Loucy (cell line): ENCODE results near the gene ENTREP3.

Experiments
- H2AFZ ChIP-seq: fragments of 200-600 bp; sonication (generic); 2 replicates; pipeline ENCODE4 v1.6.0; 2016; ENCODE audit warnings: antibody characterized with exemption, mild to moderate bottlenecking, low read length, moderate library complexity
- H3F3A ChIP-seq: fragments of 200-600 bp; 2 replicates; pipeline ENCODE4 v1.6.0; 2016; ENCODE audit warnings: antibody characterized with exemption, low read depth, mild to moderate bottlenecking
- H3K27me3 ChIP-seq: fragments of 200-600 bp; sonication (generic); 2 replicates; pipeline ENCODE4 v1.6.1; 2014; ENCODE audit warnings: low read length, mild to moderate bottlenecking; ENCODE audit not compliant: insufficient read depth, poor library complexity, severe bottlenecking
- H3K36me3 ChIP-seq: fragments of 200-600 bp; sonication (generic); 2 replicates; pipeline ENCODE4 v1.6.1; 2016; ENCODE audit warnings: low read length; ENCODE audit not compliant: insufficient read depth
- H3K4me1 ChIP-seq: fragments of 200-600 bp; sonication (generic); 2 replicates; pipeline ENCODE4 v1.5.1; 2014; ENCODE audit warnings: low read length, mild to moderate bottlenecking; ENCODE audit not compliant: insufficient read depth, poor library complexity, severe bottlenecking
- H3K4me2 ChIP-seq: fragments of 200-600 bp; sonication (generic); 2 replicates; pipeline ENCODE4 v1.6.0; 2014; ENCODE audit warnings: antibody characterized with exemption, low read length, low read depth, mild to moderate bottlenecking; ENCODE audit not compliant: poor library complexity, severe bottlenecking
- H3K4me3 ChIP-seq: fragments of 200-600 bp; sonication (generic); 2 replicates; pipeline ENCODE4 v1.5.1; 2014; ENCODE audit warnings: low read length, mild to moderate bottlenecking, mixed read lengths; ENCODE audit not compliant: poor library complexity, severe bottlenecking
- H3K79me2 ChIP-seq: fragments of 200-600 bp; sonication (generic); 2 replicates; pipeline ENCODE4 v1.6.1; 2014; ENCODE audit warnings: low read length; ENCODE audit not compliant: insufficient read depth
- H3K9ac ChIP-seq: fragments of 200-600 bp; sonication (generic); 2 replicates; pipeline ENCODE4 v1.6.0; 2014; ENCODE audit warnings: mild to moderate bottlenecking, low read depth, low read length, moderate library complexity; ENCODE audit not compliant: poor library complexity, severe bottlenecking
- H3K9me2 ChIP-seq: fragments of 200-600 bp; sonication (generic); replicated peaks from 2 replicates; pipeline ENCODE4 v1.6.1; 2016; ENCODE audit warnings: low read depth, low read length, mixed read lengths
- H3K9me3 ChIP-seq: fragments of 200-600 bp; sonication (generic); 2 replicates; pipeline ENCODE4 v1.6.1; 2014; ENCODE audit warnings: mild to moderate bottlenecking, antibody characterized with exemption, low read length, low read depth; ENCODE audit not compliant: insufficient read depth
- H4K20me1 ChIP-seq: fragments of 200-600 bp; sonication (generic); 2 replicates; pipeline ENCODE4 v1.6.0; 2014; ENCODE audit warnings: antibody characterized with exemption, low read length, mild to moderate bottlenecking; ENCODE audit not compliant: insufficient read depth, poor library complexity, severe bottlenecking
- EZH2phosphoT487 ChIP-seq: fragments of 200-600 bp; IDR thresholded peaks from 2 replicates; pipeline ENCODE4 v1.6.1; 2018; ENCODE audit warnings: antibody characterized with exemption, mild to moderate bottlenecking, moderate library complexity, borderline replicate concordance
- TF ChIP-seq, protein P1 (sequence below): fragments of 200-600 bp; sonication (generic); conservative IDR thresholded peaks from 2 replicates; pipeline ENCODE4 v1.5.1; 2014; ENCODE audit warnings: mild to moderate bottlenecking, antibody characterized with exemption, low read length

The ENTREP3 gene

DNA sequence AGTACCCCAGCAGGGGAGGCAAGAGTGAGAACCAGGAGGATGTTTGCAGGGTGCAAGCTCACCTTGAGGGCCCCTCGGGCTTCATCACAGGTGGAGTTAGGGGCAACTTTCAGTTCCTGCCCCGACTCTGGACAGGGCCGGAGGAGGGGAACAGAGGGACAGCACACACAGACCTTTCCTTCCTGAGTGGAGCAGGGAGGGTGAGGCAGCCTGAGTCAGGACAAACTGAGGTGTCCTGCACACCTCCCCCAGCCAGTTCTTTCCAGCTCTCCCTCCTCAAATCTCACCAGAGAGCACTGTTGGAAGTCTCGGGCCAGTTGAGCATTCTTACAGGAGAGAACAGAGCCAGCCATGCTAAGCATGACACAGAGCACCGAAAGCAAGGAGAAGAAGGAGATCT lies 1.5 kb downstream of the ENTREP3 start:
- Histone ChIP-seq H2AFZ (no peak overlapping the region), H4K20me1 (no peaks in the 10 kb centered on the region), H3K9ac (peak overlapping the region; percentile 77), H3K9me3 (no peaks in the 10 kb centered on the region), H3K36me3 (peaks cover 3% of the 10 kb centered on the region; the same call in 1 of the 2 replicates), H3K4me2 (peak overlapping the region; percentile 85), H3K4me1 (peaks cover 26% of the 10 kb centered on the region), H3F3A (no peaks in the 10 kb centered on the region; the same call in 1 of the 2 replicates), H3K4me3 (peak overlapping the region; percentile 79), H3K9me2 (no peaks in the 10 kb centered on the region), H3K27me3 (no peaks in the 10 kb centered on the region), H3K79me2 (peaks cover 9% of the 10 kb centered on the region; the same call in 1 of the 2 replicates)
- no peak for TF ChIP-seq EZH2phosphoT487
- TF ChIP-seq, protein P1, sequence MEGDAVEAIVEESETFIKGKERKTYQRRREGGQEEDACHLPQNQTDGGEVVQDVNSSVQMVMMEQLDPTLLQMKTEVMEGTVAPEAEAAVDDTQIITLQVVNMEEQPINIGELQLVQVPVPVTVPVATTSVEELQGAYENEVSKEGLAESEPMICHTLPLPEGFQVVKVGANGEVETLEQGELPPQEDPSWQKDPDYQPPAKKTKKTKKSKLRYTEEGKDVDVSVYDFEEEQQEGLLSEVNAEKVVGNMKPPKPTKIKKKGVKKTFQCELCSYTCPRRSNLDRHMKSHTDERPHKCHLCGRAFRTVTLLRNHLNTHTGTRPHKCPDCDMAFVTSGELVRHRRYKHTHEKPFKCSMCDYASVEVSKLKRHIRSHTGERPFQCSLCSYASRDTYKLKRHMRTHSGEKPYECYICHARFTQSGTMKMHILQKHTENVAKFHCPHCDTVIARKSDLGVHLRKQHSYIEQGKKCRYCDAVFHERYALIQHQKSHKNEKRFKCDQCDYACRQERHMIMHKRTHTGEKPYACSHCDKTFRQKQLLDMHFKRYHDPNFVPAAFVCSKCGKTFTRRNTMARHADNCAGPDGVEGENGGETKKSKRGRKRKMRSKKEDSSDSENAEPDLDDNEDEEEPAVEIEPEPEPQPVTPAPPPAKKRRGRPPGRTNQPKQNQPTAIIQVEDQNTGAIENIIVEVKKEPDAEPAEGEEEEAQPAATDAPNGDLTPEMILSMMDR: no peak

DNA sequence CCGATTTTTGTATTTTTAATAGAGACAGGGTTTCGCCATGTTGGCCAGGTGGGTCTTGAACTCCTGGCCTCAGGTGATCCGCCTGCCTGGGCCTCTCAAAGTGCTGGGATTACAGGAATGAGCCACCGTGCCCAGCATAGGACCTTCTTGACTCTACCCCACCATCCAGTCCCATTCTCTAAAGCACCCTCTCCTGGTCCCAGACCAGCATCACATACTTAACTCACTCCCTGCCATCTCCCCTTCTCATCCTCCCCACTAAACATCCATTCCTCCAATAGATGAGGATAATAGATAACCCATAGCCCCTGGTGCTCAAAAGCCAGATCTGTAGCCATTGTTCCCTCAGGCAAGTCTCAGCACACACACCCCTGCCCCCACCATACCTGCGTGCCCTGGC lies 2.1 kb downstream of the ENTREP3 start:
- Histone ChIP-seq H3K36me3 (no peaks in the 10 kb centered on the region), H3F3A (no peaks in the 10 kb centered on the region; the same call in 1 of the 2 replicates), H3K27me3 (no peaks in the 10 kb centered on the region), H3K4me1 (peaks cover 26% of the 10 kb centered on the region), H3K4me2 (peak overlapping the region; percentile 85), H4K20me1 (no peaks in the 10 kb centered on the region), H3K79me2 (peaks cover 9% of the 10 kb centered on the region; the same call in 1 of the 2 replicates), H3K4me3 (peak overlapping the region; percentile 79), H2AFZ (no peak overlapping the region), H3K9me2 (no peaks in the 10 kb centered on the region), H3K9me3 (no peaks in the 10 kb centered on the region), H3K9ac (peak overlapping the region; percentile 77)
- no peak for TF ChIP-seq EZH2phosphoT487
- TF ChIP-seq, protein P1: peak; percentile 41; the same call in 1 of the 2 replicates

DNA sequence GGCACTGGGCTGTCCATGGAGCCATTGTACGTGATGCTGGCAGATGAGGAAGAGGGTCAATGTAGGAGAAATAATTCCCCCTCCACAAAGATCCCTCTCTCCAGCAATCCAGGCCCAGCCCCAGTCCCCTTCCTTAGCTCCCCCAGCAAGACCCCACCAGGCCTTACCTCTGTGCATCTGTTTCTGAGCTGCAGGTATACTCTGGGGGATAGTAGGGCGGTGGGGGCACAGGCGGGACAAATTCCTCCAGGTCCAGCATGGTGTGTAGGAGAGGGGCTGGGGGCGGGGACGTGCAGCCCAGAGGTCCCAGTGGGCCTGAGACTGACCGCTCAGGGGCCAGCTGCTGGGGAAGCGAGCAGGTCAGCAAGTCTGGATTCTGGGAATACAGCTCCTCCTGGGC lies 3.7 kb downstream of the ENTREP3 start:
- no peaks in the 10 kb centered on the region for H3K27me3 ChIP-seq
- H4K20me1 ChIP-seq: no peaks in the 10 kb centered on the region
- TF ChIP-seq EZH2phosphoT487: no peak
- TF ChIP-seq, protein P1: no peak
- no peaks in the 10 kb centered on the region for H3K36me3 ChIP-seq
- H2AFZ ChIP-seq: no peak overlapping the region
- H3K9me2 ChIP-seq: no peaks in the 10 kb centered on the region
- H3K79me2 ChIP-seq: peaks cover 9% of the 10 kb centered on the region; the same call in 1 of the 2 replicates
- H3K9ac ChIP-seq: peak overlapping the region; percentile 55
- H3K4me2 ChIP-seq: peak overlapping the region; percentile 76
- H3K4me3 ChIP-seq: no peak overlapping the region
- H3K9me3 ChIP-seq: no peaks in the 10 kb centered on the region
- no peaks in the 10 kb centered on the region; the same call in 1 of the 2 replicates for H3F3A ChIP-seq
- peaks cover 26% of the 10 kb centered on the region for H3K4me1 ChIP-seq
